ENCODE data around the gene TRABD2A. TPM values are rescaled to one million over a fixed set of nuclear protein-coding genes. Genes with fewer than 3 reads are reported as not detected.

Gene TRABD2A
- total RNA-seq, 1 donor from 2014 or later = not detected

- no peak overlapping the region for H3K27ac Mint-ChIP-seq (ENCODE audit: unreplicated experiment)
- peaks cover 11% of the 10 kb centered on the region for H3K4me1 Mint-ChIP-seq (ENCODE audit: low read depth, unreplicated experiment)
- H3K36me3 Mint-ChIP-seq (ENCODE audit: unreplicated experiment) = no peaks in the 10 kb centered on the region
- no peak for TF ChIP-seq CTCF (IDR thresholded peaks at IDR 0.05; ENCODE audit: partially characterized antibody, unreplicated experiment)
- H3K9me3 Mint-ChIP-seq (ENCODE audit: unreplicated experiment) = no peaks in the 10 kb centered on the region
- peaks cover 16% of the 10 kb centered on the region for H3K27me3 Mint-ChIP-seq (ENCODE audit: unreplicated experiment)
- no peak for DNase-seq
- no peak overlapping the region for H3K4me3 Mint-ChIP-seq (ENCODE audit: unreplicated experiment)
Observed at GRCh38 chr2:84885111-84885510, 4.2 kb upstream of the TRABD2A start.

GRCh38 chr2:84884449-84884848 is 3.6 kb upstream of the TRABD2A start:
- H3K4me3 Mint-ChIP-seq (ENCODE audit: unreplicated experiment) = no peak overlapping the region
- no peak for DNase-seq
- peaks cover 16% of the 10 kb centered on the region for H3K27me3 Mint-ChIP-seq (ENCODE audit: unreplicated experiment)

GRCh38 chr2:84882775-84883550 is 2.1 kb upstream of the TRABD2A start:
- H3K4me3 Mint-ChIP-seq (ENCODE audit: unreplicated experiment) = no peak overlapping the region
- H3K27me3 Mint-ChIP-seq (ENCODE audit: unreplicated experiment) = peaks cover 20% of the 10 kb centered on the region
- H3K27ac Mint-ChIP-seq (ENCODE audit: unreplicated experiment) = no peak overlapping the region

More at GRCh38 chr2:84884449-84884848, 3.6 kb upstream of the TRABD2A start:
- Mint-ChIP-seq H3K4me1 (ENCODE audit: low read depth, unreplicated experiment) (peaks cover 12% of the 10 kb centered on the region), H3K9me3 (ENCODE audit: unreplicated experiment) (no peaks in the 10 kb centered on the region), H3K36me3 (ENCODE audit: unreplicated experiment) (no peaks in the 10 kb centered on the region), H3K27ac (ENCODE audit: unreplicated experiment) (no peak overlapping the region)
- TF ChIP-seq CTCF (IDR thresholded peaks at IDR 0.05; ENCODE audit: partially characterized antibody, unreplicated experiment) = no peak

GRCh38 chr2:84882414-84882738 is 1.5 kb upstream of the TRABD2A start:
- no peaks in the 10 kb centered on the region for H3K36me3 Mint-ChIP-seq (ENCODE audit: unreplicated experiment)
- DNase-seq = no peak
- peak; percentile 16 for TF ChIP-seq CTCF (IDR thresholded peaks at IDR 0.05; ENCODE audit: partially characterized antibody, unreplicated experiment)
- peaks cover 22% of the 10 kb centered on the region for H3K27me3 Mint-ChIP-seq (ENCODE audit: unreplicated experiment)
- H3K27ac Mint-ChIP-seq (ENCODE audit: unreplicated experiment) = no peak overlapping the region
- H3K9me3 Mint-ChIP-seq (ENCODE audit: unreplicated experiment) = no peaks in the 10 kb centered on the region
- peak overlapping the region; percentile 90 for H3K4me3 Mint-ChIP-seq (ENCODE audit: unreplicated experiment)
- H3K4me1 Mint-ChIP-seq (ENCODE audit: low read depth, unreplicated experiment) = peaks cover 12% of the 10 kb centered on the region

More at GRCh38 chr2:84882775-84883550, 2.1 kb upstream of the TRABD2A start:
- TF ChIP-seq CTCF (IDR thresholded peaks at IDR 0.05; ENCODE audit: partially characterized antibody, unreplicated experiment) = no peak
- Mint-ChIP-seq H3K9me3 (ENCODE audit: unreplicated experiment) (no peaks in the 10 kb centered on the region), H3K4me1 (ENCODE audit: low read depth, unreplicated experiment) (peaks cover 12% of the 10 kb centered on the region), H3K36me3 (ENCODE audit: unreplicated experiment) (no peaks in the 10 kb centered on the region)
- no peak for DNase-seq
